Measurements from ENCODE around the gene SAMD14.
A peak's percentile ranks its signal among the peaks of the same experiment; 100 is the strongest.

- TF ChIP-seq CTCF (IDR thresholded peaks at IDR 0.05) (peak; percentile 94), EZH2 (IDR thresholded peaks at IDR 0.05) (no peak), EZH2phosphoT487 (IDR thresholded peaks at IDR 0.05) (no peak)
Measured at GRCh38 chr17:50161023-50161910, 31.3 kb upstream of the SAMD14 start.
